Hepatocyte (in vitro differentiated cells): ENCODE measurements around the gene AGAP5.

Source experiments
- EZH2phosphoT487 ChIP-seq: fragments of 200-600 bp; sonication (generic); IDR thresholded peaks from one replicate; pipeline ENCODE4 v1.6.1; 2018; ENCODE audit warnings: antibody characterized with exemption, mild to moderate bottlenecking, low read depth, moderate library complexity; ENCODE audit not compliant: unreplicated experiment, severe bottlenecking
- TF ChIP-seq, protein P1 (sequence below): fragments of 200-600 bp; sonication (generic); IDR thresholded peaks from 2 replicates; pipeline ENCODE4 v1.5.1; 2016; ENCODE audit warnings: antibody characterized with exemption, mild to moderate bottlenecking; ENCODE audit not compliant: poor library complexity

DNA sequence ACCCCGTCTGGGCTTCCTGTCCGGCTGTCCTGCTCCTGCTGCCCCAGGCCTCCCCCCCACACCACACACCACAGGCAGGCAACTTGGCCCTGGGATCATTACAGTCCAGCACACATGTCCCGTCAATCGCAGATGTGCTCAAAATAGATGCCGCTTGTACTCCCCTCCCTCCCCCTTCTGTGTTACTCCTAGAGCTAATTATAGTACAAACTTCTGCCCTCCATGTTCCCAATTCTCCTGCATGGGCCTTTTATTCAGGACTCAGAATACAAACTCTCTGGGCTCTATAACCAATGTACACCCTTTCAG, 42.0 kb downstream of the AGAP5 start, which contains the start of gene SYNPO2L:
- TF ChIP-seq, protein P1, sequence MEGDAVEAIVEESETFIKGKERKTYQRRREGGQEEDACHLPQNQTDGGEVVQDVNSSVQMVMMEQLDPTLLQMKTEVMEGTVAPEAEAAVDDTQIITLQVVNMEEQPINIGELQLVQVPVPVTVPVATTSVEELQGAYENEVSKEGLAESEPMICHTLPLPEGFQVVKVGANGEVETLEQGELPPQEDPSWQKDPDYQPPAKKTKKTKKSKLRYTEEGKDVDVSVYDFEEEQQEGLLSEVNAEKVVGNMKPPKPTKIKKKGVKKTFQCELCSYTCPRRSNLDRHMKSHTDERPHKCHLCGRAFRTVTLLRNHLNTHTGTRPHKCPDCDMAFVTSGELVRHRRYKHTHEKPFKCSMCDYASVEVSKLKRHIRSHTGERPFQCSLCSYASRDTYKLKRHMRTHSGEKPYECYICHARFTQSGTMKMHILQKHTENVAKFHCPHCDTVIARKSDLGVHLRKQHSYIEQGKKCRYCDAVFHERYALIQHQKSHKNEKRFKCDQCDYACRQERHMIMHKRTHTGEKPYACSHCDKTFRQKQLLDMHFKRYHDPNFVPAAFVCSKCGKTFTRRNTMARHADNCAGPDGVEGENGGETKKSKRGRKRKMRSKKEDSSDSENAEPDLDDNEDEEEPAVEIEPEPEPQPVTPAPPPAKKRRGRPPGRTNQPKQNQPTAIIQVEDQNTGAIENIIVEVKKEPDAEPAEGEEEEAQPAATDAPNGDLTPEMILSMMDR = no peak
- TF ChIP-seq EZH2phosphoT487 = no peak
